Activated naive CD4-positive, alpha-beta T cell treated with anti-CD3 and anti-CD28 coated beads, Interleukin-2, amount 50 U/mL, for 24 hours (primary cell): ENCODE measurements around the gene ATP5F1B.

Experiments used
- H3K27ac Mint-ChIP-seq: one replicate; pipeline ENCODE4 v1.8.0; 2021; ENCODE audit warnings: mild to moderate bottlenecking, mixed read lengths
- H3K27me3 Mint-ChIP-seq: one replicate; pipeline ENCODE4 v1.8.0; 2021; ENCODE audit warnings: mixed read lengths
- H3K36me3 Mint-ChIP-seq: one replicate; pipeline ENCODE4 v1.8.0; 2021; ENCODE audit warnings: mixed read lengths
- H3K4me1 Mint-ChIP-seq: one replicate; pipeline ENCODE4 v1.8.0; 2021; ENCODE audit warnings: mixed read lengths
- H3K4me3 Mint-ChIP-seq: one replicate; pipeline ENCODE4 v1.8.0; 2021; ENCODE audit warnings: mild to moderate bottlenecking, mixed read lengths
- H3K9me3 Mint-ChIP-seq: one replicate; pipeline ENCODE4 v1.8.0; 2021; ENCODE audit warnings: mixed read lengths

ATP5F1B gene

GRCh38 chr12:56601503-56601902, 44.3 kb downstream of the ATP5F1B start:
- Mint-ChIP-seq H3K36me3 (peaks cover 16% of the 10 kb centered on the region), H3K27me3 (no peaks in the 10 kb centered on the region), H3K4me3 (no peak overlapping the region), H3K4me1 (no peaks in the 10 kb centered on the region), H3K9me3 (no peaks in the 10 kb centered on the region), H3K27ac (no peak overlapping the region)

GRCh38 chr12:56600753-56601152, 45.0 kb downstream of the ATP5F1B start:
- no peaks in the 10 kb centered on the region for H3K4me1 Mint-ChIP-seq
- no peaks in the 10 kb centered on the region for H3K27me3 Mint-ChIP-seq
- H3K27ac Mint-ChIP-seq: no peak overlapping the region
- no peaks in the 10 kb centered on the region for H3K9me3 Mint-ChIP-seq
- H3K4me3 Mint-ChIP-seq: no peak overlapping the region
- H3K36me3 Mint-ChIP-seq: peaks cover 10% of the 10 kb centered on the region

- no peak overlapping the region for H3K27ac Mint-ChIP-seq
- no peaks in the 10 kb centered on the region for H3K4me1 Mint-ChIP-seq
- H3K36me3 Mint-ChIP-seq: peaks cover 7% of the 10 kb centered on the region
- H3K4me3 Mint-ChIP-seq: no peak overlapping the region
- no peaks in the 10 kb centered on the region for H3K9me3 Mint-ChIP-seq
- no peaks in the 10 kb centered on the region for H3K27me3 Mint-ChIP-seq
These were observed 46.0 kb downstream of the ATP5F1B start for GRCh38 chr12:56599797-56600196.

GRCh38 chr12:56599041-56599440, 46.7 kb downstream of the ATP5F1B start:
- Mint-ChIP-seq H3K27me3 (no peaks in the 10 kb centered on the region), H3K27ac (no peak overlapping the region), H3K9me3 (no peaks in the 10 kb centered on the region), H3K4me3 (no peak overlapping the region), H3K36me3 (peaks cover 7% of the 10 kb centered on the region), H3K4me1 (peaks cover 1% of the 10 kb centered on the region)

- H3K9me3 Mint-ChIP-seq: no peaks in the 10 kb centered on the region
- H3K4me3 Mint-ChIP-seq: no peak overlapping the region
- no peaks in the 10 kb centered on the region for H3K27me3 Mint-ChIP-seq
- H3K36me3 Mint-ChIP-seq: peaks cover 5% of the 10 kb centered on the region
- peaks cover 3% of the 10 kb centered on the region for H3K4me1 Mint-ChIP-seq
- H3K27ac Mint-ChIP-seq: peak overlapping the region; percentile 51
These were observed 49.0 kb downstream of the ATP5F1B start for GRCh38 chr12:56596815-56597214.

- H3K27me3 Mint-ChIP-seq: no peaks in the 10 kb centered on the region
- H3K4me3 Mint-ChIP-seq: peak overlapping the region; percentile 15
- H3K36me3 Mint-ChIP-seq: peaks cover 3% of the 10 kb centered on the region
- no peaks in the 10 kb centered on the region for H3K9me3 Mint-ChIP-seq
- peaks cover 3% of the 10 kb centered on the region for H3K4me1 Mint-ChIP-seq
- H3K27ac Mint-ChIP-seq: no peak overlapping the region
These were observed 51.7 kb downstream of the ATP5F1B start for GRCh38 chr12:56593909-56594621.

GRCh38 chr12:56591961-56592360, 53.8 kb downstream of the ATP5F1B start:
- Mint-ChIP-seq H3K9me3 (no peaks in the 10 kb centered on the region), H3K36me3 (peaks cover 2% of the 10 kb centered on the region), H3K4me1 (peaks cover 3% of the 10 kb centered on the region), H3K27ac (no peak overlapping the region), H3K27me3 (no peaks in the 10 kb centered on the region), H3K4me3 (no peak overlapping the region)

GRCh38 chr12:56591126-56591525, 54.7 kb downstream of the ATP5F1B start:
- H3K4me1 Mint-ChIP-seq: peaks cover 3% of the 10 kb centered on the region
- H3K27me3 Mint-ChIP-seq: no peaks in the 10 kb centered on the region
- H3K4me3 Mint-ChIP-seq: no peak overlapping the region
- peaks cover 2% of the 10 kb centered on the region for H3K36me3 Mint-ChIP-seq
- no peak overlapping the region for H3K27ac Mint-ChIP-seq
- H3K9me3 Mint-ChIP-seq: no peaks in the 10 kb centered on the region

- Mint-ChIP-seq H3K36me3 (peaks cover 2% of the 10 kb centered on the region), H3K4me3 (no peak overlapping the region), H3K27ac (no peak overlapping the region), H3K9me3 (no peaks in the 10 kb centered on the region), H3K27me3 (no peaks in the 10 kb centered on the region), H3K4me1 (peaks cover 3% of the 10 kb centered on the region)
These were observed 55.5 kb downstream of the ATP5F1B start for GRCh38 chr12:56590237-56590830.

- Mint-ChIP-seq H3K4me1 (peaks cover 3% of the 10 kb centered on the region), H3K27me3 (no peaks in the 10 kb centered on the region)
These were observed 56.0 kb downstream of the ATP5F1B start for GRCh38 chr12:56589783-56590182.

More at GRCh38 chr12:56589783-56590182, 56.0 kb downstream of the ATP5F1B start:
- Mint-ChIP-seq H3K36me3 (peaks cover 2% of the 10 kb centered on the region), H3K9me3 (no peaks in the 10 kb centered on the region), H3K27ac (no peak overlapping the region), H3K4me3 (no peak overlapping the region)
